SK-N-MC (cell line): ENCODE data around the gene CCDC172.

Experiments
- EZH2 ChIP-seq: fragments of 200-600 bp; sonication (generic); IDR thresholded peaks from one replicate; pipeline ENCODE4 v1.6.1; 2017; ENCODE audit warnings: antibody characterized with exemption
- FOXP2 ChIP-seq: optimal IDR thresholded peaks from 2 replicates; pipeline ENCODE3; 2011; ENCODE audit warnings: mild to moderate bottlenecking, moderate library complexity; ENCODE audit not compliant: insufficient read depth; ENCODE audit errors: extremely low read length, control extremely low read depth
- POLR2AphosphoS5 ChIP-seq: IDR thresholded peaks from 2 replicates; pipeline ENCODE4 v1.6.1; 2012; ENCODE audit warnings: mild to moderate bottlenecking, low read depth, low read length, borderline replicate concordance

DNA sequence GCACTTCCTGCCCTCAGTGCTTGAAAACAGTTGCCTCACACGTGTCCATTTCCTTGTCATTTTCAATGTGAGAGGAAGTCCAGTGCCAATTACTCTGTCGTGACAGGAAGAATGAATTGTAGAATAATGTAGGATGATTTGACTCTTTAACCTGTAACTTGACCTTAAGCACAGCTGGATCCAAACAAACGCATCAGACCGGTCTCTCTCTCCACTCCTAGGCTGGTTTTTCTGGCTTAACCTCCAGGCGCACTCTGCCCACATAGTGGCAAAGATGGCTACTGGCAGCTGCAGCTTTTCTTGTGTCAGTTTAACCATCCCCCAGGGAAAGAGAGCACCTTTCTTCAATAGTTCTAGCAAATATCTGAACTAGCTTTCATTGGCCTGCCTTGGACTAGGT lies 74.0 kb downstream of the CCDC172 start:
- no peak for TF ChIP-seq EZH2
- no peak for TF ChIP-seq POLR2AphosphoS5
- TF ChIP-seq FOXP2, result no peak
